ENCODE measurements around the gene DTHD1. TPM values are rescaled to one million over a fixed set of nuclear protein-coding genes. Genes with fewer than 3 reads are reported as not detected.

DTHD1 gene
- polyA plus RNA-seq, 1 of the 3 experiments (the other 2 are of a cell fraction): not detected

GRCh38 chr4:36243355-36244256 lies 37.8 kb upstream of the DTHD1 start:
- Histone ChIP-seq H3K27me3 (ENCODE audit: insufficient read depth) (peaks cover 14% of the 10 kb centered on the region), H3K4me1 (ENCODE audit: control insufficient read depth in 1 of 2, insufficient read depth in 2 of 2, low read depth in 1 of 2, low read length in 1 of 2) (no peaks in the 10 kb centered on the region), H3K79me2 (ENCODE audit: insufficient read depth) (no peaks in the 10 kb centered on the region), H3K9me2 (no peaks in the 10 kb centered on the region), H3K4me2 (peak overlapping the region; percentile 81), H3K27ac (ENCODE audit: low read depth in 2 of 2, low read length in 1 of 2) (no peak overlapping the region), H3K9ac (no peak overlapping the region), H3K4me3 (ENCODE audit: low read depth in 2 of 2, low read length in 1 of 2) (peak overlapping the region in 1 of 2 experiments; percentile 29; a peak in 1 of 4 replicates), H3K36me3 (replicated peaks in 1 of 2; ENCODE audit: control insufficient read depth in 1 of 2, insufficient read depth in 2 of 2, low read length in 1 of 2) (no peaks in the 10 kb centered on the region), H3F3A (replicated peaks; ENCODE audit: insufficient read depth) (no peaks in the 10 kb centered on the region), H4K20me1 (ENCODE audit: insufficient read depth) (no peaks in the 10 kb centered on the region), H3K9me3 (no peaks in the 10 kb centered on the region), H2AFZ (ENCODE audit: low read depth) (no peak overlapping the region)
- peak; percentile 4 for DNase-seq
- WGBS (ENCODE audit: low lambda C conversion rate): under 1% methylated on average over 24 of the region's 38 CpGs
- POLR2A ChIA-PET: no interaction called here
- TF ChIP-seq RAD21 (IDR thresholded peaks at IDR 0.05; ENCODE audit: low read length): no peak
- TF ChIP-seq YY1 (IDR thresholded peaks at IDR 0.05; ENCODE audit: low read depth): no peak
- no peak for TF ChIP-seq USF1 (IDR thresholded peaks at IDR 0.05; ENCODE audit: borderline replicate concordance, low read depth)
- CTCF ChIA-PET: interaction anchor here (1.1 kb wide), 1 partner anchor 42 kb away, joined by 3 read pairs; no protein-coding TSS in a partner anchor

DNA sequence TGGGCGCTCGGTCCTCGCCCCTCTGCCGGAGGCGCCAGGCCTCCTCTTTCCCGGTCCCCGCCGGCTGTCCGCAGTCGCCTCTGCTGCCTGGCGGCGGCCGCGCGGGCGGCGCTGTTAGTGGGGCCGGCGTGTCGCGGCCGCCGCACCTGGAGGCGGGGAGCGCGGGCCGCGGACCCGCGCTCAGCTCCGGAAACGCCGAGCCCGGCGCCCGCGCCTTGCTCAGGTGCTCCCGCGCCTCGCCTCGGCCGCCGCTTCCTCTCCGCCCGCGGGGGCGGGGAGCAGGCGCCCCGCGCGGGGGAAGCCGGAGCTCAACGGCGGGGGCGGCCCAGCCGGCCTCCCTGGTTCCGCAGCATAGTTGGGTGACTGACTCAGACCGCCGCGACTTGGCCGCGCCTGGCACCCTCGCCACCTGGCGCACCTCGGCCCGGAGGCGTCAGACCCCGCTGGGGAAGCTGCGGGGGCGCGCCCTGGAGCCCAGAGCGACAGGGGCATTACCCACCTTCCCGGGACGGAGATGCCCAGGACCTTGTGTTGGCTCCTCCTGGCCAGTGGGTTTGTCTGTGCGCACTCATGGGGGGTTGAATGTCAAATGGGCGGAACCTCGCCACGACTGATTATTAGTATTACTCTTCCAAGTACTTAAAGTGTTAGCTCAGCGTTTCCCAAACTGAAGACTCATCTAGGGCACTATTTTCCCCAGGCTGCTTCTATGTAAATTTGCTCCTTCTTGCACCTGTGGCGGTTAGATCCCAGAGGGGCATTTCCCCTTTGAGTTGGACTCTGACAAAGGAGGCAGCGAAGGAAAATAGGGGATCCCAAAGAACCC lies 36.9 kb upstream of the DTHD1 start, which contains the start of gene ARAP2:
Gene ARAP2, minus strand, starts transcription at position 258 of the 826 bp plus-strand sequence. CDS start 15,028 bp downstream, outside the sequence.
- H3K9me3 ChIP-seq: no peaks in the 10 kb centered on the region
- peak within 1 kb of the TSS; percentile 81 for H3K4me2 ChIP-seq
- peaks cover 14% of the 10 kb centered on the region for H3K27me3 ChIP-seq (ENCODE audit: insufficient read depth)
- H3K9me2 ChIP-seq: no peaks in the 10 kb centered on the region
- no peaks in the 10 kb centered on the region for H3K79me2 ChIP-seq (ENCODE audit: insufficient read depth)
- H3K36me3 ChIP-seq (replicated peaks in 1 of 2; ENCODE audit: control insufficient read depth in 1 of 2, insufficient read depth in 2 of 2, low read length in 1 of 2): no peaks in the 10 kb centered on the region
- no peaks in the 10 kb centered on the region for H4K20me1 ChIP-seq (ENCODE audit: insufficient read depth)
- no peaks in the 10 kb centered on the region for H3F3A ChIP-seq (replicated peaks; ENCODE audit: insufficient read depth)
- DNase-seq: peak; percentile 19
- peak within 1 kb of the TSS; percentile 19 to 29; a peak in 1 of 4 replicates for H3K4me3 ChIP-seq (ENCODE audit: low read depth in 2 of 2, low read length in 1 of 2)
- POLR2A ChIA-PET: no interaction called here
- CTCF ChIA-PET: no interaction called here
- no peaks in the 10 kb centered on the region for H3K4me1 ChIP-seq (ENCODE audit: control insufficient read depth in 1 of 2, insufficient read depth in 2 of 2, low read depth in 1 of 2, low read length in 1 of 2)
- WGBS (ENCODE audit: low lambda C conversion rate): 3% methylated on average over 6 of the region's 81 CpGs
- no peak within 1 kb of the TSS for H2AFZ ChIP-seq (ENCODE audit: low read depth)
- no peak for TF ChIP-seq RXRA (IDR thresholded peaks at IDR 0.05; ENCODE audit: borderline replicate concordance, low read depth)
- no peak for TF ChIP-seq GABPA (IDR thresholded peaks at IDR 0.05; ENCODE audit: low read depth)
- TF ChIP-seq MAX (IDR thresholded peaks at IDR 0.05; ENCODE audit: low read depth): no peak
- TF ChIP-seq, protein P1, sequence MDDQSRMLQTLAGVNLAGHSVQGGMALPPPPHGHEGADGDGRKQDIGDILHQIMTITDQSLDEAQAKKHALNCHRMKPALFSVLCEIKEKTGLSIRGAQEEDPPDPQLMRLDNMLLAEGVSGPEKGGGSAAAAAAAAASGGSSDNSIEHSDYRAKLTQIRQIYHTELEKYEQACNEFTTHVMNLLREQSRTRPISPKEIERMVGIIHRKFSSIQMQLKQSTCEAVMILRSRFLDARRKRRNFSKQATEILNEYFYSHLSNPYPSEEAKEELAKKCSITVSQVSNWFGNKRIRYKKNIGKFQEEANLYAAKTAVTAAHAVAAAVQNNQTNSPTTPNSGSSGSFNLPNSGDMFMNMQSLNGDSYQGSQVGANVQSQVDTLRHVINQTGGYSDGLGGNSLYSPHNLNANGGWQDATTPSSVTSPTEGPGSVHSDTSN (IDR thresholded peaks at IDR 0.05): no peak
- TF ChIP-seq EZH2phosphoT487 (IDR thresholded peaks at IDR 0.05; ENCODE audit: borderline replicate concordance, low read depth): no peak
- no peak for TF ChIP-seq USF2 (IDR thresholded peaks at IDR 0.05; ENCODE audit: borderline replicate concordance, low read depth, low read length)
- TF ChIP-seq TAF1 (IDR thresholded peaks at IDR 0.05; ENCODE audit: borderline replicate concordance, low read depth, low read length): no peak
- TF ChIP-seq TEAD4 (IDR thresholded peaks at IDR 0.05; ENCODE audit: borderline replicate concordance, insufficient read depth): no peak
- TF ChIP-seq FOSL2 (IDR thresholded peaks at IDR 0.05; ENCODE audit: borderline replicate concordance, low read depth): no peak
- TF ChIP-seq ELF1 (IDR thresholded peaks at IDR 0.05): no peak
- H3K9ac ChIP-seq: no peak within 1 kb of the TSS
- no peak within 1 kb of the TSS for H3K27ac ChIP-seq (ENCODE audit: low read depth in 2 of 2, low read length in 1 of 2)

Data from SK-N-SH (cell line).